GM23338 (cell line): Measurements from ENCODE around the gene FOXD2.

Experiments
- CREB1 ChIP-seq: fragments of 250-450 bp; sonication (Bioruptor Pico); IDR thresholded peaks from 2 replicates; pipeline ENCODE4 v1.5.0; 2020; ENCODE audit warnings: low read depth, mild to moderate bottlenecking, moderate library complexity
- CTCF ChIP-seq, 2 experiments: fragments of 200-600 bp in 1 of 2; sonication (generic) in 1 of 2; conservative IDR thresholded peaks; 2 replicates each; pipeline versions ENCODE4 v1.5.1 to v1.6.1; 2016 to 2017; ENCODE audit warnings: antibody characterized with exemption in 2 of 2, low read depth in 2 of 2, mild to moderate bottlenecking in 2 of 2, moderate library complexity in 1 of 2
- ETS1 ChIP-seq: IDR thresholded peaks from 2 replicates; pipeline ENCODE4 v1.6.1; 2016; ENCODE audit warnings: antibody characterized with exemption
- EZH2 ChIP-seq: fragments of 200-600 bp; sonication (generic); IDR thresholded peaks from one replicate; pipeline ENCODE4 v1.8.0; 2017; ENCODE audit warnings: antibody characterized with exemption, mild to moderate bottlenecking, low read depth; ENCODE audit not compliant: unreplicated experiment
- EZH2phosphoT487 ChIP-seq: fragments of 200-600 bp; sonication (generic); IDR thresholded peaks from one replicate; pipeline ENCODE4 v1.8.1; 2018; ENCODE audit warnings: antibody characterized with exemption; ENCODE audit not compliant: unreplicated experiment
- JUNB ChIP-seq: IDR thresholded peaks from one replicate; pipeline ENCODE4 v1.6.1; 2016; ENCODE audit warnings: antibody characterized with exemption; ENCODE audit not compliant: unreplicated experiment
- POLR2AphosphoS5 ChIP-seq: IDR thresholded peaks from 2 replicates; pipeline ENCODE4 v1.6.1; 2016; ENCODE audit warnings: antibody characterized with exemption, low read depth
- REST ChIP-seq: IDR thresholded peaks from one replicate; pipeline ENCODE4 v1.6.1; 2018; ENCODE audit warnings: antibody characterized with exemption; ENCODE audit not compliant: unreplicated experiment
- ZNF114 ChIP-seq: fragments of 250-450 bp; sonication (Bioruptor Pico); IDR thresholded peaks from 2 replicates; pipeline ENCODE4 v1.5.0; 2020; ENCODE audit warnings: mild to moderate bottlenecking, moderate library complexity

- TF ChIP-seq ZNF114 (CRISPR knock-in tag), result no peak
- TF ChIP-seq ETS1, result no peak
- TF ChIP-seq CTCF (conservative IDR thresholded peaks at IDR 0.05; ENCODE audit: low read depth in 2 of 2), result no peak
- TF ChIP-seq REST, result no peak
- no peak for TF ChIP-seq POLR2AphosphoS5
- no peak for TF ChIP-seq EZH2phosphoT487
- no peak for TF ChIP-seq EZH2
- TF ChIP-seq JUNB, result no peak
- no peak for TF ChIP-seq CREB1 (CRISPR knock-in tag)
Measured at GRCh38 chr1:47406966-47407365, 30.9 kb upstream of the FOXD2 start.
